H1 (cell line): ENCODE measurements around the gene MYRF. TPM values are rescaled to one million over a fixed set of nuclear protein-coding genes. Genes with fewer than 3 reads are reported as not detected.

Source experiments
- CTCF ChIA-PET: fragments of 300-600 bp; sonication (Branson Sonifier 250); formaldehyde crosslinking; loops from one replicate; lab custom pipeline; 2021; ENCODE audit not compliant: partially characterized antibody; lab: Charles Lee
- POLR2A ChIA-PET: fragments of 300-600 bp; sonication (Branson Sonifier 250); formaldehyde crosslinking; loops from one replicate; lab custom pipeline; 2021; ENCODE audit warnings: inconsistent platforms; ENCODE audit not compliant: partially characterized antibody; lab: Charles Lee
- DNase-seq, 2 experiments: peaks; one replicate each; pipeline versions ENCODE4 v3.0.0 to v3.0.0-alpha.2; 2010 to 2022; ENCODE audit warnings: low spot score in 2 of 2, low read depth in 1 of 2, mixed read lengths in 1 of 2
- FAIRE-seq: peaks from 2 replicates; lab custom pipeline; 2011; peaks lifted over from hg19 to GRCh38; lab: Jason Lieb, UNC
- H2AFZ ChIP-seq: 2 replicates; pipeline ENCODE4 v1.8.1; 2012; ENCODE audit warnings: low read length, inconsistent platforms
- H2AK5ac ChIP-seq: 2 replicates; pipeline ENCODE4 v1.6.1; 2013; ENCODE audit warnings: low read depth, low read length
- H2BK120ac ChIP-seq: replicated peaks from 2 replicates; pipeline ENCODE3; 2013; ENCODE audit warnings: low read depth, low read length, inconsistent platforms
- H2BK12ac ChIP-seq: 2 replicates; pipeline ENCODE4 v1.6.1; 2013; ENCODE audit warnings: low read depth, low read length
- H2BK15ac ChIP-seq: 2 replicates; pipeline ENCODE4 v1.6.1; 2013; ENCODE audit warnings: low read length
- H2BK20ac ChIP-seq: 2 replicates; pipeline ENCODE4 v1.6.1; 2013; ENCODE audit warnings: low read length
- H2BK5ac ChIP-seq: 2 replicates; pipeline ENCODE4 v1.6.1; 2013; ENCODE audit warnings: low read depth, low read length
- H3K14ac ChIP-seq: 2 replicates; pipeline ENCODE4 v1.6.1; 2013; ENCODE audit warnings: inconsistent platforms; ENCODE audit not compliant: insufficient read length
- H3K18ac ChIP-seq: 2 replicates; pipeline ENCODE4 v1.6.1; 2013; ENCODE audit warnings: low read length; ENCODE audit errors: extremely low read depth
- H3K23ac ChIP-seq: 2 replicates; pipeline ENCODE4 v1.6.1; 2013; ENCODE audit warnings: inconsistent platforms; ENCODE audit not compliant: insufficient read length
- H3K23me2 ChIP-seq: 2 replicates; pipeline ENCODE4 v1.6.1; 2013; ENCODE audit warnings: low read depth, low read length
- H3K27ac ChIP-seq: 2 replicates; pipeline ENCODE4 v1.6.1; 2011; ENCODE audit warnings: low read depth, low read length, inconsistent platforms
- H3K27me3 ChIP-seq, 4 experiments: replicated peaks in 1 of 4; 1 replicate in 1 of 4; 2 replicates in 3 of 4; pipeline versions ENCODE4 v1.6.1 to v1.8.1; 2011 to 2013; ENCODE audit warnings: low read length in 3 of 4, mild to moderate bottlenecking in 3 of 4, inconsistent platforms in 2 of 4, mixed read lengths in 2 of 4, moderate library complexity in 1 of 4; ENCODE audit not compliant: control insufficient read depth in 3 of 4, insufficient read depth in 3 of 4; ENCODE audit errors: extremely low read depth in 1 of 4
- H3K36me3 ChIP-seq, 4 experiments: 2 replicates each; pipeline versions ENCODE4 v1.6.1 to v1.8.1; 2011 to 2013; ENCODE audit warnings: mild to moderate bottlenecking in 4 of 4, low read length in 3 of 4, moderate library complexity in 2 of 4, control low read depth in 1 of 4, inconsistent platforms in 1 of 4; ENCODE audit not compliant: insufficient read depth in 4 of 4, control insufficient read depth in 2 of 4
- H3K4ac ChIP-seq: replicated peaks from 2 replicates; pipeline ENCODE3; 2013; ENCODE audit warnings: low read length, low read depth, mixed read lengths, inconsistent platforms; ENCODE audit not compliant: insufficient read length
- H3K4me1 ChIP-seq, 4 experiments: replicated peaks in 1 of 4; 1 replicate in 1 of 4; 2 replicates in 3 of 4; pipeline versions ENCODE4 v1.6.1 to v1.8.1; 2011 to 2013; ENCODE audit warnings: low read length in 3 of 4, inconsistent platforms in 2 of 4, mixed read lengths in 1 of 4; ENCODE audit not compliant: insufficient read depth in 4 of 4, control insufficient read depth in 3 of 4
- H3K4me2 ChIP-seq, 2 experiments: 2 replicates each; pipeline versions ENCODE4 v1.6.1 to v1.8.1; 2011 to 2013; ENCODE audit warnings: low read depth in 2 of 2, low read length in 2 of 2, control low read depth in 1 of 2, inconsistent platforms in 1 of 2, mild to moderate bottlenecking in 1 of 2; ENCODE audit not compliant: insufficient read depth in 1 of 2
- H3K4me3 ChIP-seq, 4 experiments: fragments of 200-600, 300-600 bp in 1 of 4; sonication (generic), shearing (Covaris generic), sonication (Bioruptor Twin) in 1 of 4; 2 replicates each; pipeline versions ENCODE4 v1.5.1 to v1.8.1; 2011 to 2016; ENCODE audit warnings: low read length in 4 of 4, low read depth in 3 of 4, control low read depth in 2 of 4, inconsistent platforms in 2 of 4, mild to moderate bottlenecking in 2 of 4, mixed read lengths in 1 of 4, moderate library complexity in 1 of 4; ENCODE audit not compliant: insufficient read depth in 2 of 4; ENCODE audit errors: extremely low read depth in 1 of 4
- H3K56ac ChIP-seq: replicated peaks from 2 replicates; pipeline ENCODE3; 2013; ENCODE audit warnings: low read depth, mild to moderate bottlenecking, mixed read lengths, low read length, inconsistent platforms; ENCODE audit not compliant: insufficient read length
- H3K79me1 ChIP-seq: 2 replicates; pipeline ENCODE4 v1.6.1; 2013; ENCODE audit warnings: low read depth, low read length, control low read depth
- H3K79me2 ChIP-seq, 2 experiments: 2 replicates each; pipeline versions ENCODE4 v1.6.1 to v1.8.1; 2012 to 2013; ENCODE audit warnings: low read length in 2 of 2, mild to moderate bottlenecking in 2 of 2, inconsistent platforms in 1 of 2; ENCODE audit not compliant: insufficient read depth in 2 of 2, control insufficient read depth in 1 of 2
- H3K9ac ChIP-seq, 4 experiments: replicated peaks in 1 of 4; 1 replicate in 1 of 4; 2 replicates in 3 of 4; pipeline versions ENCODE4 v1.6.1 to v1.8.1; 2011 to 2013; ENCODE audit warnings: low read depth in 3 of 4, low read length in 3 of 4, control low read depth in 2 of 4, mild to moderate bottlenecking in 2 of 4, moderate library complexity in 2 of 4, inconsistent platforms in 1 of 4; ENCODE audit errors: extremely low read depth in 1 of 4
- H3K9me3 ChIP-seq, 2 experiments: 2 replicates each; pipeline versions ENCODE4 v1.6.1 to v1.8.1; 2012 to 2013; ENCODE audit warnings: mild to moderate bottlenecking in 2 of 2, moderate library complexity in 2 of 2, control low read depth in 1 of 2, inconsistent platforms in 1 of 2, low read depth in 1 of 2, low read length in 1 of 2, mixed read lengths in 1 of 2; ENCODE audit not compliant: insufficient read depth in 2 of 2
- H4K20me1 ChIP-seq, 2 experiments: replicated peaks in 1 of 2; 2 replicates each; pipeline versions ENCODE3 to v1.8.1; 2011 to 2013; ENCODE audit warnings: inconsistent platforms in 2 of 2, low read length in 2 of 2, mild to moderate bottlenecking in 1 of 2; ENCODE audit not compliant: insufficient read depth in 2 of 2, control insufficient read depth in 1 of 2
- H4K5ac ChIP-seq: 2 replicates; pipeline ENCODE4 v1.6.1; 2013; ENCODE audit warnings: low read length, low read depth, mixed read lengths, inconsistent platforms; ENCODE audit not compliant: insufficient read length
- H4K8ac ChIP-seq: 2 replicates; pipeline ENCODE4 v1.8.0; 2013; ENCODE audit warnings: mild to moderate bottlenecking, moderate library complexity, low read length, inconsistent platforms; ENCODE audit not compliant: insufficient read depth; ENCODE audit errors: extremely low read depth
- H4K91ac ChIP-seq: replicated peaks from 2 replicates; pipeline ENCODE3; 2013; ENCODE audit warnings: low read length, mixed read lengths, inconsistent platforms; ENCODE audit not compliant: insufficient read length
- ATF3 ChIP-seq: IDR thresholded peaks from 2 replicates; pipeline ENCODE4 v1.6.1; 2011; ENCODE audit warnings: low read depth, mild to moderate bottlenecking, low read length; ENCODE audit not compliant: insufficient read depth
- CBX8 ChIP-seq: fragments of 300-800, 300-1000 bp; sonication (generic); IDR thresholded peaks from 2 replicates; pipeline ENCODE4 v1.7.1; 2016; ENCODE audit warnings: low read depth, low read length, borderline replicate concordance
- CTBP2 ChIP-seq: IDR thresholded peaks from 2 replicates; pipeline ENCODE4 v1.7.0; 2011; ENCODE audit warnings: borderline replicate concordance, mild to moderate bottlenecking, moderate library complexity, mixed read lengths, low read length; ENCODE audit not compliant: insufficient read depth, insufficient read length
- MAFK ChIP-seq: IDR thresholded peaks from 2 replicates; pipeline ENCODE4 v1.6.1; 2012; ENCODE audit warnings: low read depth, mild to moderate bottlenecking, improper control_type of control experiment, low read length
- POLR2A ChIP-seq, 2 experiments: IDR thresholded peaks; 1 replicate in 1 of 2; 2 replicates in 1 of 2; pipeline ENCODE4 v1.6.1; 2011; ENCODE audit warnings: low read depth in 2 of 2, low read length in 2 of 2, mild to moderate bottlenecking in 2 of 2; ENCODE audit errors: control extremely low read depth in 1 of 2
- RBBP5 ChIP-seq: IDR thresholded peaks from 2 replicates; pipeline ENCODE4 v1.7.1; 2012; ENCODE audit warnings: low read depth, mild to moderate bottlenecking, inconsistent platforms, low read length, moderate library complexity, borderline replicate concordance
- SIRT6 ChIP-seq: IDR thresholded peaks from one replicate; pipeline ENCODE4 v1.7.1; 2012; ENCODE audit warnings: low read length, inconsistent platforms
- TCF12 ChIP-seq: IDR thresholded peaks from 2 replicates; pipeline ENCODE4 v1.6.1; 2011; ENCODE audit warnings: low read depth, mild to moderate bottlenecking, low read length
- USF2 ChIP-seq: IDR thresholded peaks from 2 replicates; pipeline ENCODE4 v1.6.1; 2011; ENCODE audit warnings: low read length, improper control_type of control experiment
- WGBS, 2 experiments: shearing (Covaris generic) in 1 of 2; methylation state at CpG; one replicate each; pipeline versions ENCODE4 v1.1.6 to v1.1.7; 2013 to 2015; ENCODE audit warnings: low lambda C conversion rate in 2 of 2, mixed read lengths in 2 of 2, inconsistent platforms in 1 of 2, low coverage in 1 of 2, missing lambda C conversion rate in 1 of 2; ENCODE audit not compliant: insufficient replicate concordance in 2 of 2, insufficient coverage in 1 of 2, insufficient read length in 1 of 2; ENCODE audit errors: extremely low coverage in 1 of 2, missing lambda C conversion rate in 1 of 2; 5-methylcytosine and 5-hydroxymethylcytosine counted together
- polyA plus RNA-seq, 7 experiments: library from polyadenylated mRNA; depleted of rRNA in 3 of 7; stranded (reverse) in 5 of 7; unstranded in 2 of 7; fragments of >200 nt in 5 of 7; fragments of 200-250 nt in 2 of 7; gene quantifications; 1 replicate in 5 of 7; 2 replicates in 1 of 7; 4 replicates in 1 of 7; pipeline versions ENCODE4 v1.2.1 to v1.2.3, GENCODE V29; 2011 to 2013; ENCODE audit warnings: missing spikeins in 2 of 7, mixed read lengths in 2 of 7
- total RNA-seq: library from RNA; stranded (reverse); fragmentation: NEBNext Ultra II Directional; extraction: Animal tissue kit (Norgen Biotek cat#: 25700); gene quantifications from 2 replicates; pipeline ENCODE4 v1.2.1, GENCODE V29; 2021

Gene MYRF
- total and polyA plus RNA-seq, 2 of the 8 experiments (the other 6 are each of a cell fraction or from before 2014, with no cell fraction given), result 6.0 to 6.1 TPM

GRCh38 chr11:61775606-61776554 lies 23.4 kb downstream of the MYRF start:
- H3K9me3 ChIP-seq, result no peaks in the 10 kb centered on the region
- H3K4me1 ChIP-seq, result peaks cover 0 to 19% (median 10%) of the 10 kb centered on the region in 4 experiments; a peak in 6 of 7 replicates
- H4K91ac ChIP-seq, result no peak overlapping the region
- H3K4me3 ChIP-seq, result no peak overlapping the region
- no peak overlapping the region for H3K56ac ChIP-seq
- H2BK12ac ChIP-seq, result peak overlapping the region; percentile 42; the same call in 1 of the 2 replicates
- no peak overlapping the region for H3K23ac ChIP-seq
- no peak overlapping the region for H3K27ac ChIP-seq
- no peak overlapping the region for H3K4ac ChIP-seq
- no peak overlapping the region for H3K4me2 ChIP-seq
- no peaks in the 10 kb centered on the region for H3K23me2 ChIP-seq
- POLR2A ChIA-PET, result interaction anchor here (0.7 to 4.0 kb wide), 4 partner anchors 9 to 22 kb away, joined by 3 to 16 read pairs (median 5); no protein-coding TSS in a partner anchor
- H4K8ac ChIP-seq, result no peak overlapping the region
- H2BK5ac ChIP-seq, result 0 out of 2 replicates have a peak overlapping the region, but pooled peaks have one; percentile 21
- WGBS, 2 experiments, result 89% methylated on average over 20 of the region's 20 CpGs; no CpG with 5 or more reads in 1 of the 2 experiments
- H3K9ac ChIP-seq, result no peak overlapping the region
- DNase-seq, result no peak
- no peaks in the 10 kb centered on the region for H3K36me3 ChIP-seq
- no peak overlapping the region for H2AK5ac ChIP-seq
- no peaks in the 10 kb centered on the region for H4K20me1 ChIP-seq
- H2BK20ac ChIP-seq, result no peak overlapping the region
- H3K79me2 ChIP-seq, result no peaks in the 10 kb centered on the region
- no peak overlapping the region for H3K18ac ChIP-seq
- no peak for FAIRE-seq
- no peak overlapping the region for H2BK120ac ChIP-seq
- no peaks in the 10 kb centered on the region for H3K79me1 ChIP-seq
- no peak overlapping the region for H2AFZ ChIP-seq
- H3K14ac ChIP-seq, result no peak overlapping the region
- no peak overlapping the region for H2BK15ac ChIP-seq
- CTCF ChIA-PET, result interaction anchor here (0.7 to 7.2 kb wide), 19 partner anchors 8 to 94 kb away, joined by 3 to 52 read pairs (median 4); partner anchors contain the start of genes FEN1, MYRF and TMEM258
- no peaks in the 10 kb centered on the region; a peak in 1 of 7 replicates for H3K27me3 ChIP-seq
- no peak overlapping the region for H4K5ac ChIP-seq
- TF ChIP-seq CBX8 (no peak), POLR2A (IDR thresholded peaks at IDR 0.05; ENCODE audit: control extremely low read depth in 1 of 2, low read depth in 2 of 2, low read length in 2 of 2) (no peak), CTBP2 (no peak), TCF12 (no peak), USF2 (no peak), SIRT6 (no peak), ATF3 (no peak), MAFK (no peak), RBBP5 (no peak)
